Liver (tissue), 2 donors: ENCODE results near the gene EML1.

Experiments
- TAF1 ChIP-seq: conservative IDR thresholded peaks from 2 replicates; pipeline ENCODE4 v1.6.1; 2016; ENCODE audit warnings: antibody characterized with exemption, mild to moderate bottlenecking
- YY1 ChIP-seq: IDR thresholded peaks from 2 replicates; pipeline ENCODE4 v1.6.1; 2016; ENCODE audit warnings: antibody characterized with exemption, mild to moderate bottlenecking
- ZBTB33 ChIP-seq: IDR thresholded peaks from 2 replicates; pipeline ENCODE4 v1.6.1; 2016; ENCODE audit warnings: antibody characterized with exemption
- donor health status: healthy.

GRCh38 chr14:99976021-99976420 lies 182.8 kb downstream of the EML1 start:
- no peak for TF ChIP-seq YY1
- no peak for TF ChIP-seq TAF1
- TF ChIP-seq ZBTB33: no peak
